GM19452 (cell line): ENCODE data around the gene NUDT13.

Experiments used
- ATAC-seq: cut with Tn5 transposase; IDR thresholded peaks from one replicate; pipeline ENCODE4 v1.9.1; 2021; ENCODE audit not compliant: unreplicated experiment

Gene NUDT13

DNA sequence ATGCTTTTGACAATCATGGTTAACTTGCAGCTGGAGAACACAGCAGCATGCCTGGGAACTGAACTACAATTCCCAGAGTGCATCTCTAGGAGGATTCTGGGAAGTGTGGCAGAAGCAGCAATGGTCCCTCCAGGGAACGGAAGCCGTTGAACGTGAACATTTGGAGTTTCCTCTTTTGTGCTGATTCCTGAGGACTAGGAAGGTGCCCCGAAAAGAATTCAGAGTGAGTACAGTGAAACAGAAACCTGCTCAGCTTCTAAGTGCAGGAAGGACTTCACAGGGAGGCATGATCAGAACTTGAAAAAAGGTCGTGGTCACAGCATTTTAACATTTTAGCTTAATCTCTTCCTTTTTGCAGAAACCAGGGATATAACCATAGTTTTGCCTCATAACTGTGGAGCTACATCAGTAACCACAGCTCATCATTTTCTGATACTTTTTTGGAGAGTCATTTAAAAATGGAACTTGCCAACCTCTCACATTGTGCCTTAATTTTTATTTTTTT, at the start of gene NUDT13:
TSS of gene NUDT13 (plus strand) at position 111 of the 505 bp plus-strand sequence. CDS start 3,911 bp downstream, outside the sequence.
- no peak for ATAC-seq

DNA sequence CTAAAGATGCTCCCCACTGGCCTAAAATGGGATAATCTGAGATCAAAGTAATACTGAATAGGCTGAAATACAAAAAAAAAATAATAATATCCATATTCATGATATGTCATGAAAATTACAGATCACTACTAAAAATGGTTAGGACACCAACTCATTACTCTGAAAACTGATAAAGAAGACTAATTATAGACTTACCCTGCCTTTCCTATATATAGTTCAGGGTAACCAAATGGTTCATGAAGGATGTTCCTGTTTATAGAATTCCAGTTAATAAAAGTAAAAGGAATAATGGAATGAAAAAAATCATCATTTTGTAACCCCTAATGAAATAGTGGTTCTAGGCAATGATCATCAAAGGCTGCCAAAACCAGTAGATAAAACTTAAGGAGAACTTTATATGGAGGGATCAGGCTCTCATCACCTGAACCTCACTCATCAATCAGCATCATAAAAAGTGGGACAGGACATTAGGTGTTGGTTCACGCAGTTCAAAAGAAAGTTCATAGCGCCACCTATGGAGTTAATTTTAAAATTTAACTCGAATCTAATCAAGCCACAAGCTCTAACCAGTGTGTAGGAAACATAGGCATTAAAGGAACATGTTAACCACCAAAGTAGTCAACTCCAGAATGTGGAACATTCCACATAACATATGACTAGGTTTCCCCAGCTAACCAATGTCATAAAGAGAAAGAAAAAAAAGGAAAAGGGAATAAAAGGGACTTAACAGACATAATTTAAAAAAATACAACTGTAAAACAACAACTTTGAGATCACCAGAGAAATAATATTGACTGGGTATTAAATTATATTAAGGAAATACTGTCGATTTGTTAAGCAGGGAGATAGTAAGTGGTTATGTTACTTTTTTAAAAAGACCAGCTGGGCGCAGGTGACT, 49.3 kb upstream of the NUDT13 start:
- ATAC-seq: no peak

DNA sequence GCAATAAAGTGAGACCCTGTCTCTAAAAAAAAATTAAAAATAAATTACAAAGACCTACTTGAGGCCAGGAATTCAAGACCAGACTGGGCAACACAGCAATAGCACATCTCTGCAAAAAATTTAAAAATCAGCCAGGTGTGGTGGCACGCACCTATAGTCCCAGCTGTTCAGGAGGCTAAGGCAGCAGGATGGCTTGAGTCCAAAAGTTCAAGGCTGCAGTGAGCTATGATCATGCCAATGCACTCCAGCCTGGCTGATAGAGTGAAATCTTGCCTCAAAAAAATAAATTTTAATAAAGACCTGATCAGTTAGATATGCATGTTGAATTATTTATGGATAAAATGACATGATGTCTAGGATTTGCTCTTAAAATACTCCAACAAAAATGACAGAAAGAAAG, 48.5 kb upstream of the NUDT13 start:
- no peak for ATAC-seq

DNA sequence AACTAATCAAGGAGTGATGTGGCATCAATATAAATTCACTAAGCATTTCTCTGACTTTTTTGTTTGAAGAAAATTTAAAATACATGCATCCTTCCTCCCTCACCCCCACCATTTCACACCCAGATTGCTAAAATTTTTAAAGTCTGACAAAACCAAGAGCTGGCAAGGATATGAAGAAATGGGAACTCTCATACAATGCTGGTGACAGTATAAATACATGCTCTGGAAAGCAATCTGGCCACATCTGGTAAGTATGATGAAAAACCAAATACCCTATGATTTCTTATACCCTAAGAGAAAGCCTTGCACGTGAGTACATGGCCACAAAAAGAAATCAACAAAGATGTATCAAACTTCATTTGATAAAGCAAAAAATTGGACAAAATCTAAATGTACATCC, 44.8 kb upstream of the NUDT13 start:
- ATAC-seq: no peak

DNA sequence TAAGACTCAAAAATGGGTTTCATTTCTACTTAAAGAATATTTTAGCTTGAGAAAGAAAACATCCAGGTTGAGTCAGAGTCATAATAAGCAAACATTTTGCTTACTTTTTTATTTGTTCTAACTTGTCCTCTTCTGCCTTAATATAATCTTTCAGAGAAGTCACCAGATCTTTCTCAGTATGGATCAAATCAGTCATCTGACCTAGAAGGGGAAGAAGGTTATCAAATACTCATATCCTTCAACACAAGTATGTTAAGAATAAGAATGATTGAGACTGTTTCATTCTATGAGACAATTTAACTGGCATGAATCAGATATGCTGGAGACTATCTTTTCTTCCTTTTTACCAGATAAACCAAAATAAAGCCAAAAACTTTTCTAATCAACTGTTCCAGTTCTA, 36.6 kb upstream of the NUDT13 start:
- no peak for ATAC-seq

DNA sequence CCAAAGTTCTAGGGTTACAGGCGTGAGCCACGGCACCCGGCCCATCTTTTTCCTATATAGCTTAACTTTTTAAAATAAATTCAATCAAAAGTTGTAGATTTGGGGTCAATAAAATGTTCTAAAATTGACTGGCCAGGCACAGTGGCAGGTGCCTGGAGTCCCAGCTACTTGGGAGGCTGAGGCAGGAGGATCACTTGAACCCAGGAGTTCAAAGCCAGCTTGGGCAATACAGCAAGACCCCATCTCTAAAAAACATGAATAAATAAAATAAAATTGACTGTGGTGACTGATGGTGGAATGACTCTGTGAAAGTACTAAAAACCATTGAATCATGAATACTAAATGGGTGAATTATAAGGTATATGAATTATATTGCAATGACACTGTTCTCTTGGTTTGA, 34.4 kb upstream of the NUDT13 start:
- no peak for ATAC-seq

DNA sequence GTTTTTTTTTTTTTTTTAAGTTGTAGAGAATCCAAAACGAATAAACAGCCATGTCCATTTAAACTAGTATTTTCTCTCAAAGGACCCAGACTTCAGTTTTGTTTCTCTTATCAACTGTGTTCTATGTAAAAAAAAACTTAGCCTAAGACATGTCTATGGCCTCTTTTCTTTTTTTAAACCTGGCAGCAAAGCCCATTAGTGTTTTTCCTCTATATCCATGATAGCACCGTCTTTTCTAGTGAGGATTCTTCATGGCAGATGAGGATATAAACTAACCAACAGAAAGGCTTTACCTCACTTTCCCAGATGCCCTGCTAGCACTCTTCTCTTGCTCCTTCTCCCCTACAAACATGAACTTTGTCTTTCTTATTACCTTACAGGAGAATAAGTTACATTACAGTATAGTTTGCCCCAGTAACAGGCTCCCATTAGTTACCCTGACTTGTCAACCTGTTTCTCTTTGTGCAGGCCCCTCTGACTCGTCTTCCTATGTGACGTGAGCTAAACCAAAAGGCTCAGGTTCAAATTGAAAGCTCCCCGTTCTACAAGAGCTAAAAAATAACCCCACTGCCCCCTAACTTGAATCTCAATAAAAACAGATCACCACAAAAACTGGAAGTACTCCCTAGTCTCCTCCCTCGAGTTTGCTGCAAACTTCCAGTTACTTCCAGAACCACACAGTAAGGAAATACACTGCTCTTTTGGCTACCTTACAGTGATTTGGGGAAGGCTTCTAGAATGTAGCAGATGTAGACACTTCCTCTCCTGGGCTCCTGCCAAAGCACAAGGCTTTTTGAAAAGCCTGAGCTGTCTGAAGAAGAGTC, 33.7 kb upstream of the NUDT13 start:
- ATAC-seq: no peak

DNA sequence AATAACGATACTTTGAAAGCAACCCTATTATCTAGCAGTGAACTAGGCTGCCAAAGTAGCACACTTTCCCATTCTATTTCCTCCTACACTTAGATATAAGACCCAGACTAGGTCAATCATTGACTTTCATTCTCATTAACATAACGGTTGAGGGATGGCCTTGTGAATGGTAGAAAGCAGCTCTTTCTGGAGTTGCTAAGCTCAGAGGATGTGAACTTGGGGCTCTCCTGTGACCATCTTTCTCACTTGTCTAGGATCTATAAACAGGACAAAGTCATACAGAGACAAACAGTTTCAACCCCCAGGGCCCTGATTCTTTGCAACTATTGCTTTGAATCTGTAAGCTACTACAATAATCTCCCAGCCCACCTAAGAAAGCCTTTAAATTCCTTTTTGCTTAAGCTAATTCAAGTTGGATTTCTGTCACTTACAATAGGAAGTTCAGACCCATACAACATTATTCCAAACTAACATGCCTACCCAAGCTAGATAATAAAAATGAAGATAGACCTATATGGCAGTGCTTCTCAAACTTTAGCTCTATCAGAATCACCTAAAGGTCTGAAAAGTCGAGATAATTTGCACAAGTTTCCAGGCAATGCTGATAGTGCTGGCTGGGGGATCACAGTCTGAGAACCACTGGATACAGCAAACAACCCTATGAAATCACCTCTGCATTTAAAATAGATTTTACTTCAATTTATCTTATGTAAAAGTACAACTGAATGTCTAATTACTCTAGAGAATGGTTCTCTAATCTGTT, 30.3 kb upstream of the NUDT13 start:
- ATAC-seq: peak; percentile 81

DNA sequence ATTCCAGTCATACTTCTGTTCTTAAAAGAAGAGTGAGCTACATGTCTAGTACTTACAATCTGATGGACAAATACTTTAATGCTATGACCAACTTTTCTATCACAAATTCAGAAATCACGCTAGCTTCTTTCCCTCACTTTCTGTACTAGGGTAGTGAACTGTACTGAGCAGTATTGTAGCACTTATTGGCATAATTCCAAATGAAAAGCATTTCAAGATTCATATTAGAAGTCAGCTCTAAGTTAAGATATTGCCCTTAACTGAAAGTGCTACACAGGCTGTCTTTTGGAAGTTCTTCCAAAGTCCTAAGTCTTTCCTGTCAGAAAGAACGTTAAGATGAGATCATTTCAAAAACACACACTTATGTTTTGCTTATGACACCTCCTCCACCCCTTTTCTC, 27.0 kb upstream of the NUDT13 start:
- ATAC-seq: no peak

DNA sequence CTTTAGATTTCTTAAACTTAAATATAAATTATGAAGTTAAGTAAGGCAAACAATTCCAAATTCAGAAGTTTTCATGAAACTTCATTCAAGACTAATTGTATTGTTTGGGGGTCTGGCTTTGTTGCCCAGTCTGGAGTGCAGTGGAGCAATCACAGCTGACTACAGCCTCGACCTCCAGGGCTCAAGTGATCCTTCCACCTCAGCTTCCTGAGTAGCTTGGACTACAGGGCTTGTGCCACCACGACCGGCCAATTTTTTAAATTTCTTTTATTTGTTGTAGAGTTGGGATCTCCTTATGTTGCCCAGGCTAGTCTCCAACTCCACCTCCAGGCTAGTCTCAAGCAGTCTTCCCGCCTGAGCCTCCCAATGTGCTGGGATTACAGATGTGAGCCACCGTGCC, 26.0 kb upstream of the NUDT13 start:
- ATAC-seq: no peak

DNA sequence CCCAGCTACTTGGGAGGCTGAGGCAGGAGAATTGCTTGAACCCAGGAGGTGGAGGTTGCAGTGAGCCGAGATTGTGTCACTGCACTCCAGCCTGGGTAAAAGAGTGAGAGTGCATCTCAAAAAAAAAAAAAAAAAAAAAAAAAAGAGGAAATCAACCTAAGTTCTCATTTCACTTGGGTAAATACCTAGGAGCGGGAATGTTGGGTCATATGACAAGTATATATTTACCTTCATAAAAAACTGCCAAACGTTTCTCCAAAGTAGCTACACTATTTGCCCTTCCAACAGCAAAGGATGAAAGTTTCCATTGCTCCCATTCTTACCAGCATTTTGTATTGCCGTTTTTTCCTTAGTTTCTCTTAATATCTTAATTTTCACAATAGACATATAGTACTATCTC, 23.4 kb upstream of the NUDT13 start:
- ATAC-seq: no peak

DNA sequence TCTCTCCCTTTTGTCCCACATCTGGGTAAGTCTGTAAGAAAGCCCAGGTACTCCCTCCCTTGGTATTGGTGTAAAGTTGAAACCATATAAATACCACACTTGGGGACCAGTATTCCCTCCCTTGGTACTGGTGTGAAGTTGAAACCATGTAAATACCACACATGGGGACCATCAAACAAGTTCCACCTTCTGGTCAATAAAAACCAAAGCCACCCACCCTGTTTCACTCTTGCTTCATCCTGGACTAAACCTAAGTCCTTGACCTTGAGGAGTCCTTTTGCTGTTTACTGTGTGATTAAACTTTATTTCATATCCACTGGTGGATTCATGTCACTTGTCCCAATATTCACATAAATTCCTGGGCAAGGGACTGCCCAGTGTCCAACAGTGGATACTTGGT, 22.0 kb upstream of the NUDT13 start:
- ATAC-seq: no peak

DNA sequence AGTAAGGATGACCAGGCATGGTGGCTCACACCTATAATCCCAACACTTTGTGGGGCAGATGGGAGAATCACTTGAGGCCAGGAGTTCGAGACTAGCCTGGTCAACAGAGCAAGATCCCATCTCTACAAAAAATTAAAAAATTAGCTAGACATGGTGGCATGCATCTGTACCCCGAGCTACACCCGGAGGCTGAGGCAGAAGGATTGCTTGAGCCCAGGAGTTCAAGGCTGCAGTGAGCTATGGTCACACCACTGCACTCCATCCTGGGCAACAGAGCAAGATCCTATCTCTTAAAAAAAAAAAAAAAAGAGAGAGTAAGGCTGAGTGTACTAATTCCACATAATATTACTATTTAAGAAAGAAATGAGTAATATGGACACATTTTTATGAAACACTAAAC, 17.4 kb upstream of the NUDT13 start:
- ATAC-seq: no peak

DNA sequence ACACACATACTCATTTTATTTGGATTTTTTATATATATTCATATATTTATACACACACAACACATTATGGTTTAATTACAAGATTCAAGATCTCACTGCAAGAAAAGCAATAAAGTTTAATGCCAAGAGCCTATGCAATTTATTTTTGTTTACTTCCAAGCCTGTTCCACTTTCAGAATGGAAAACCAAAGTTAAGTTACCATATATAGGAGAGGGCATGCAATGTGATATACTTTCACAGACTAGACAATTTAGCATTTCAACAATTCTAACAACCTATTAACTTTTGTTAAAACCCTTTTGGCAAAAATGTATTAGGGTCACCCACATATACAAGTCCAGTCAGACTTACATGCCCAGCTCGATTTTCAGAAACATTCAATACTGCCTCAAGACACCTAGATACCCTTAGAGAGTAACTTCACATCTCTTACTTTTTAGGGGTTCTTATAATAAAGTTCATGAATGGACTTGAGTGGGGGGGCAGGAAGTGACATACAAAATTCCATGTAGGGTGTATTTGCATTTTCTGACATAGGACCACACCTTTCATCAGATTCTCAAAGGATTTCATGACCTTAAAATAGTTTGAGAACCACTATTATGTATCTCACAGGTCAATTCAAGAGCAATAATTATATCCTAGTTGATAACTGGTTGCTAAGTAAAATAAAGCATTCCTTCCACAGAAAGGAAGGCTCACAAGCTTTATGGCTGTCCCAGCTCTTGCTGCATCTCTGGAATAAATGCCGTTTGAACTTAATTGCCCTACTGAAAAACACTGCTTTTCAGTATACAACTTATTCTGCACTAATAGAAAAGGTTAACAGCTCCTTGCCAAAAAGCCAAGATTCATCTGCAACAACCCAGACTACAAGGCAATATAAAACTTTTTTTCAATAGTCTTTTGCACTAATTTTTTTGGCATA, 16.1 kb upstream of the NUDT13 start:
- ATAC-seq: no peak

DNA sequence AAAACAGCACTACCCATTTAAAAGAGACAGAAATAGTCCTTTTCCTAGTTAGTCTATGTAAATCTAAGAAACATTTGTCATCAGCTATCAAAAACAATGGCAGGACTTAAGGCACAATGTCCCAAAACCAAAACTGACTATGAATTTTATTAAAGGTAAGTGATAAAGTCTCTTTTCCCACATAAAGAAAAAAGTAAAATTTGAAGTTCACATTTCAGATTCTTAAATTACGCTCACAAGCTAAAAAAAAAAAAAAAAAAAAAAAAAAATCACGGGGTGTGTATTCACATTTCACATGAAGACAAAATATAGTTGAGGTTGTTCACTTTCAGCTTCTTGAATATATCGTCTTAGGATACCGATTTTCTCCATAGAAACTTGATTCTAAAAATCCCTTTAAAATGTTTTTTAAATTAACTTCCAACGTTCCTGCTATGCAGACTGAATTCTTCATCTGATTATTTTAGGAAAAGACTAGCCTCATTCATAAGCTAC, 15.2 kb upstream of the NUDT13 start:
- ATAC-seq: no peak

DNA sequence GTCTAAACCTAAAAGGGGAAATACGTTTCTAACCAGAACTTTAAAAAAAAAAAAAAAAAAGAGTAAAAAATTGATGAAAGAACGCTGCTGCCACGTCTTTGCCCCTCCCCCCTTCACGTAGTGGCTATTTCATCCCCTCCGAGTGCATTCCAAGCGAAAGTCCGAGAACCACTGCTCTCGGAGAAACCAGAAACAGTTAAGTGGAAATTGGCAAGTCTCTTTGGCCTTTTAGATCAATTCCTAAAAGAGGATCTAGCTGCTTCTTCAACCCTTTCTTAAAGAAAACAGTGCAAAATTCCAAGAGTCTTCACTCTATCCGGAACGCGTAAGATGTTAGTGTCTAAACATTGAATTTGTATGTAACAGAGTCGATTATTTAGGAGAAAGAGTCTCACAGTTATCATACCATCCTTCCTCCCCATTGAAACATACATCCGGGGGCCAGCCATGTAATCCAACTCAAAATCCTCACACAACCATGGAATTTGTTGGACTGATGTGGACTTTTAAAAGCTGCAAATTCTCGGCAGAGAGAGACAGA, 14.7 kb upstream of the NUDT13 start:
- no peak for ATAC-seq

DNA sequence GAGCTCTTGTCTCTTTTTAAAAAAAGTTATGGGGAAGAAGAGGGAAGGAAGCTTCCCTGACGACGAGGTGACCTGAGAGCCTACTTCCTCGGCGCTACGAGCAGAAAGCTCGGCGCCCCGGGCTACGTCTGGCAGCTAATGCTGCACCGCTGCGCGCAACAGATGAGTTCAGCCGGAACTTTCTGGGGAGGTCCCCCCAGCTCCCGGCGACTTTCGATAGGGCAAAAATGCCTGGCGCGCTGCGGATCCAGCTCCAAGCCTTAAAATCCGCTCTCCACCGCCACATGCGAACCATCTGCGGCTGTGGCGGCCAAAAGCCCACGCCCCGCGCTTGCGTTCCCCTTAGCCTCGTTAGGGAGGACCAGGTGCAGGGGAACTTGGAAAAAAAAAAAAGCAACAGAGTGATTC, 14.2 kb upstream of the NUDT13 start:
- ATAC-seq: peak; percentile 34

DNA sequence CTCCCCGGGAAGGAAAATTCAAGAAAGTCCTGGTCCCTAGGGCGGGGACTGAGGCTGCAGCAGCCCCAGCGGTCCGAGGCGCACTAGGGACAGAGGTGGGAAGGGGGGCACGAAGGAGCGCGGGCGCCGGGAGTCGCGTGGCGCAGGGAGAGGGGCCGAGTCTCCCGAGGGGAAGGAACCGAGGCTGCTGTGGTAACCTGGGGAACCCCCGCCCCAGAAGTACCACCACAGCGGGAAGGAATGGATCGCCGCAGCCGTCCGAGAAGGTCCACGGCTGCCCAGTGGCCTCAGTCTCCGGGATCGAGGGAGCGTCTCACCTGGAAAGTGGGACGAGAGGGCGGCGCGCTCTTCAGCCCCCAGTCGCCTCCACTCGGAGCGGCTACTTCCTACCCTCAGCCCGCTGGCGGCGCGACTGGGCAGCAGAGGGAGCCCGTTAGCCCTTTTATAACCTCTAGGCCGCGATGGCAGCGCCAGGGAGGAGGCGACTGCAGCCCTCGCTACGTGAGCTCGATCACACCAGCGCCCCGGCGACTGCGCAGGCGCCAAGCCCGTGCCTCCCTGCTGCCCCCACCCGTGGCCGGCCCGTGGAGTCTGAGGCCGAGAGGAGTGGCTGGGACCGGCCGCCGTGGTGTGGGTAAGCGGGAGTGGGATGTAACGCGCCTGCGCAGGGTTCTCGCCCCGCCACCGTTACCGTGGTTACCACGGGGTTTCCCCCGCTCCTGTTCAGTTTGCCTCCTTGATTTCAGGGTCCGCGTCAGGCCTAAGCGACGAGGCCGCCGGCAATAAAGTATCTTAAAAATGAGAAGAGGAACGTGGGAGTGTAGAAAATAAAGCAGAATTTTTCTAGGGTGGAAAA, 13.6 kb upstream of the NUDT13 start, which contains the start of gene P4HA1:
TSS of gene P4HA1 (minus strand) at position 418 of the 856 bp plus-strand sequence. CDS start 21,983 bp downstream, outside the sequence.
- peak; percentile 76 for ATAC-seq

DNA sequence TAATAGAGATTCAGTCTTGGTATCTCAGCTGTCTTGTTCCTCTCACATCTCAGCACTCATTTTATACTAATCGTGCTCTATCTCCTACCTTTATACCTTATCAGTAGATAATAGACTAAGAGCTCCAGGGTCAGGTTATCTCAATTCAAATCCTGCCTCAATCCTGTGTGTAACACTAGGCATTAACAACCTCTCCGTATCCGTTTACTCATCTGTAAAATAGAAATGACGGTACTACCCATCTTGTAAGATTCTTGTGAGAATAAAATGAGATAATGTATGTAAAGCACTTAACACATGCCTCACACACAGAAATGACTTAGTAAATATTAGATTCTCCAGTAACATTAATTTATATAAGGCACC, 13.0 kb upstream of the NUDT13 start:
- peak; percentile 1 for ATAC-seq
